Measurements from ENCODE around the gene PLVAP. TPM values are rescaled to one million over a fixed set of nuclear protein-coding genes. Genes with fewer than 3 reads are reported as not detected.

Gene PLVAP
- total RNA-seq, 1 experiment from 2014 or later: not detected

DNA sequence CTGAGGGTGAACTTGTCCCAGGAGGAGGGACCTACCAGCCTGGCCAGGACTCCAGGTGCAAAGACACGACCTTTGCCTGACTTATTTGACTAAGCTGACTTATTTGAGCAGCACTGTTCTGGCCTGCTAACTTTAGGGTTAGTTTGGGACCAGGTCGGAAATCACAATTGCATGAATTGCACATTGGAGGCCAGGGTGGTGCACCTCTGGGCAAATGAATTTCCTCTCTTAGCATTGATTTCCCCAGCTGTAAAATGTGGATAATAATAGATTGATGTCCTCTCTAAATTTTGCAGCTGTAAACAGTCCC is 29.7 kb upstream of the PLVAP start:
- Mint-ChIP-seq H3K4me1 (ENCODE audit: low read depth, unreplicated experiment) (peaks cover 10% of the 10 kb centered on the region), H3K36me3 (ENCODE audit: insufficient read depth, unreplicated experiment) (peaks cover 8% of the 10 kb centered on the region), H3K4me3 (ENCODE audit: unreplicated experiment) (peak overlapping the region; percentile 76), H3K27me3 (ENCODE audit: insufficient read depth, unreplicated experiment) (no peaks in the 10 kb centered on the region), H3K9me3 (ENCODE audit: unreplicated experiment) (no peaks in the 10 kb centered on the region), H3K27ac (ENCODE audit: unreplicated experiment) (peak overlapping the region; percentile 10)
- CTCF ChIA-PET: interaction anchor here (0.6 to 0.8 kb wide), 2 partner anchors 13 to 138 kb away, joined by 4 to 5 read pairs; partner anchors contain the start of gene MVB12A
- H3K27me3 ChIP-seq (replicated peaks; ENCODE audit: control insufficient read depth, insufficient read depth, low read length): no peaks in the 10 kb centered on the region
- intact Hi-C loops (cut with micrococcal nuclease; ENCODE audit: unreplicated experiment): no loop called here
- H3K36me3 ChIP-seq (ENCODE audit: control insufficient read depth, insufficient read depth, low read length): peaks cover 2% of the 10 kb centered on the region; the same call in 1 of the 2 replicates
- BruUV-seq (replicated peaks): TSS peak; percentile 72
- no peak for DNase-seq
- POLR2A ChIA-PET: interaction anchor here (1.1 kb wide), 1 partner anchor 12 kb away, joined by 4 read pairs; no protein-coding TSS in a partner anchor
- TF ChIP-seq, protein P1, sequence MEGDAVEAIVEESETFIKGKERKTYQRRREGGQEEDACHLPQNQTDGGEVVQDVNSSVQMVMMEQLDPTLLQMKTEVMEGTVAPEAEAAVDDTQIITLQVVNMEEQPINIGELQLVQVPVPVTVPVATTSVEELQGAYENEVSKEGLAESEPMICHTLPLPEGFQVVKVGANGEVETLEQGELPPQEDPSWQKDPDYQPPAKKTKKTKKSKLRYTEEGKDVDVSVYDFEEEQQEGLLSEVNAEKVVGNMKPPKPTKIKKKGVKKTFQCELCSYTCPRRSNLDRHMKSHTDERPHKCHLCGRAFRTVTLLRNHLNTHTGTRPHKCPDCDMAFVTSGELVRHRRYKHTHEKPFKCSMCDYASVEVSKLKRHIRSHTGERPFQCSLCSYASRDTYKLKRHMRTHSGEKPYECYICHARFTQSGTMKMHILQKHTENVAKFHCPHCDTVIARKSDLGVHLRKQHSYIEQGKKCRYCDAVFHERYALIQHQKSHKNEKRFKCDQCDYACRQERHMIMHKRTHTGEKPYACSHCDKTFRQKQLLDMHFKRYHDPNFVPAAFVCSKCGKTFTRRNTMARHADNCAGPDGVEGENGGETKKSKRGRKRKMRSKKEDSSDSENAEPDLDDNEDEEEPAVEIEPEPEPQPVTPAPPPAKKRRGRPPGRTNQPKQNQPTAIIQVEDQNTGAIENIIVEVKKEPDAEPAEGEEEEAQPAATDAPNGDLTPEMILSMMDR (IDR thresholded peaks at IDR 0.05; ENCODE audit: insufficient read depth in 1 of 2, low read depth in 1 of 2, low read length in 1 of 2, severe bottlenecking in 1 of 2, unreplicated experiment in 1 of 2): no peak
- no peaks in the 10 kb centered on the region for H3K9me3 ChIP-seq
- peak overlapping the region; percentile 23 for H3K4me3 ChIP-seq (ENCODE audit: low read depth, low read length)
- peaks cover 13% of the 10 kb centered on the region for H3K4me1 ChIP-seq

DNA sequence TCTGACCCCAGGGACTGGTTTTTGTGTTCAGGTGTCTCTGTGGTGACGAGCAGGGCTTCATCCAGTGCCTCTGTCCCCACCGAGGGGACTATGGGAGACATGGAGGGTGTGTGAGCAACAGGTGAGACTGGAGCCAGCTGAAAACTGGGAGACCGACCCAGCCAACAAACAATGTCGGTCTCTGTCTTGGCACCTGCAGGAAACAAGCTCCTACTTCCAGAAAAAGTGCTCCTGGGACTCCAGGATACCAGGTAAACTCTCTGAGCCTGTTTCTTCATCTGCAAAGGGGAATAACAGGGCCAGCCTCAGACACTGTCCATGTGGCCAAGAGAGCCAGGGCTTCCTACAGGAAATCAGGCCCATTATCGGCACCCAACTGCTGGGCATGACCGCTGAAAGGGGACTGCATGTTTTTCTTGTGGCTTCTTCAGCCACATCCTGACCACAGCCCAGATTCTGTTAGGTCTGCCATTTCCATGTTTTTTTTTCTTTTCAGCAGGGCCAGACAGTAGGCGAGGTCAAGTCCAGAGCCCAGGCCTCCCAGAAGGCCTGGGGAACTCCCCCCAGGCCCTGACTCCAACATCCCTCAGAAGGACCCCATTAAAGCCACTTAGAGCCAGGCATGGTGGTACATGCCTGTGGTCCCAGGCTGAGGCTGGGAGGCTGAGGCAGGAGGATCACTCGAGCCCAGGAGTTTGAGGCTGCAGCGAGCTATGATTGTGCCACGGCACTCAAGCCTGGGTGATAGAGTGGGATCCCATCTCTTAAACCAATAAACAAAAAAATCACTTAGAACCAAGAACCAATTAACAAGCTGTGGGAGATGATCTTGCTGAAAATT is 29.1 kb upstream of the PLVAP start:
- intact Hi-C loops (cut with micrococcal nuclease; ENCODE audit: unreplicated experiment): no loop called here
- TSS peak; percentile 68 for BruUV-seq (replicated peaks)
- TF ChIP-seq, protein P1 (IDR thresholded peaks at IDR 0.05; ENCODE audit: insufficient read depth in 1 of 2, low read depth in 1 of 2, low read length in 1 of 2, severe bottlenecking in 1 of 2, unreplicated experiment in 1 of 2): no peak
- Mint-ChIP-seq H3K9me3 (ENCODE audit: unreplicated experiment) (no peaks in the 10 kb centered on the region), H3K27ac (ENCODE audit: unreplicated experiment) (peak overlapping the region; percentile 10), H3K36me3 (ENCODE audit: insufficient read depth, unreplicated experiment) (peaks cover 13% of the 10 kb centered on the region), H3K4me1 (ENCODE audit: low read depth, unreplicated experiment) (peaks cover 10% of the 10 kb centered on the region), H3K27me3 (ENCODE audit: insufficient read depth, unreplicated experiment) (no peaks in the 10 kb centered on the region), H3K4me3 (ENCODE audit: unreplicated experiment) (peak overlapping the region; percentile 76)
- ChIA-PET CTCF (interaction anchor here (0.5 to 1.2 kb wide), 4 partner anchors 13 to 90 kb away, joined by 3 to 6 read pairs (median 4); partner anchors contain the start of gene MVB12A), POLR2A (interaction anchor here (0.6 to 1.5 kb wide), 4 partner anchors 13 to 77 kb away, joined by 3 to 15 read pairs (median 4); partner anchors contain the start of gene MVB12A)
- Histone ChIP-seq H3K36me3 (ENCODE audit: control insufficient read depth, insufficient read depth, low read length) (peaks cover 2% of the 10 kb centered on the region; the same call in 1 of the 2 replicates), H3K4me3 (ENCODE audit: low read depth, low read length) (peak overlapping the region; percentile 42), H3K4me1 (peaks cover 13% of the 10 kb centered on the region), H3K27me3 (replicated peaks; ENCODE audit: control insufficient read depth, insufficient read depth, low read length) (no peaks in the 10 kb centered on the region), H3K9me3 (no peaks in the 10 kb centered on the region)
- DNase-seq: no peak

DNA sequence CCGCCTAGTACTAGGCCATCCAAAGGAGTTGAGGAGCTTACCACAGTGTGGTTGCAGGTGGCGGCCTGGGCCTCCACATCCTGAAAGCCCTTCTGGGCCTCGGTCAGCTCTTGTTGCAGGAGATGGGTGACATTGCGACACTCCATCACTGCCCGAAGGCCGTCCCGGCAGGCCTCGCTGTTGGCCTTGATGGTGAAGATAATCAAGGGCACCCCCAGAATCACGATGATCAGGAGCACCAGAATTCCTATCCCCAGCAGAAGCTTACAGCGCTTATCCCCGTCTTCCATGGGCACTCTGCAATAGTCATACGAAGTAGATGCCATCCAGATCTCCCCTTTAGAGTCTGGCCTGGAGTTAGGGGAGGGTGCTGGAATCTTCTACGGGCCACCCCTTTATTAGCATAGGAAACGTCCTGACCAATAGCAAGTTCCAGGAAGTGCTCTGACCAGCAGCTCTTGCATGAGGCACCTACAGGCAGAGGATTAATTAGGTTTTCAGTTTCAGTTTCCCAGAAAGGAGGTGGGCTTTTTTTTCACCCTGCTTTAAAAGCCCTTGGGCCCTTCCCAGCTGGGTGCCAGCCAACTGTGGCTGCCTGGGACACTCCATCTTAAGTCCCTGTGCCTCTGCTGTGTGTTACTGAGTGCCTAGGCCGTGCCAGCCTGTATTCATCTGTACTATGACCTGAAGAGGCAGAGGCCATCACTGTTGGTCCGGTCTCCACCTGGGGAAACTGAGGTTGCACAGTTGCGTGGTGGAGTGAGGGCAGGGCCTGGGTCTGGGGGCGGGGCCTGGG is 28.3 kb upstream of the PLVAP start, which contains the start of gene BST2:
TSS of gene BST2 (minus strand) at position 381 of the 796 bp plus-strand sequence. CDS start at position 326, 55 bp downstream.
- TF ChIP-seq, protein P1 (IDR thresholded peaks at IDR 0.05; ENCODE audit: insufficient read depth in 1 of 2, low read depth in 1 of 2, low read length in 1 of 2, severe bottlenecking in 1 of 2, unreplicated experiment in 1 of 2): no peak
- Histone ChIP-seq H3K27me3 (replicated peaks; ENCODE audit: control insufficient read depth, insufficient read depth, low read length) (no peaks in the 10 kb centered on the region), H3K4me3 (ENCODE audit: low read depth, low read length) (peak within 1 kb of the TSS; percentile 42), H3K9me3 (no peaks in the 10 kb centered on the region), H3K36me3 (ENCODE audit: control insufficient read depth, insufficient read depth, low read length) (peaks cover 2% of the 10 kb centered on the region; the same call in 1 of the 2 replicates), H3K4me1 (peaks cover 13% of the 10 kb centered on the region)
- peak within 1 kb of the TSS; percentile 10 for H3K27ac Mint-ChIP-seq (ENCODE audit: unreplicated experiment)
- intact Hi-C loops (cut with micrococcal nuclease; ENCODE audit: unreplicated experiment): no loop called here
- H3K4me1 Mint-ChIP-seq (ENCODE audit: low read depth, unreplicated experiment): peaks cover 10% of the 10 kb centered on the region
- H3K4me3 Mint-ChIP-seq (ENCODE audit: unreplicated experiment): peak within 1 kb of the TSS; percentile 76
- H3K27me3 Mint-ChIP-seq (ENCODE audit: insufficient read depth, unreplicated experiment): no peaks in the 10 kb centered on the region
- ChIA-PET POLR2A (interaction anchor here (0.5 to 1.5 kb wide), 5 partner anchors 14 to 888 kb away, joined by 3 to 15 read pairs (median 6); partner anchors contain the start of gene MVB12A), CTCF (interaction anchor here (0.5 to 1.2 kb wide), 4 partner anchors 14 to 112 kb away, joined by 3 to 6 read pairs (median 4); partner anchors contain the start of gene MVB12A)
- H3K9me3 Mint-ChIP-seq (ENCODE audit: unreplicated experiment): no peaks in the 10 kb centered on the region
- DNase-seq: peak; percentile 74 to 80
- BruUV-seq (replicated peaks): TSS peak; percentile 45
- H3K36me3 Mint-ChIP-seq (ENCODE audit: insufficient read depth, unreplicated experiment): peaks cover 19% of the 10 kb centered on the region

Measured in Caco-2 (cell line).